Aorta (tissue), 5 donors: ENCODE results near the gene FAM221B. TPM values are rescaled to one million over a fixed set of nuclear protein-coding genes. Genes with fewer than 3 reads are reported as not detected.

Experiments
- ATAC-seq: fragments of 200-7000 bp; cut with Tn5 transposase; one replicate; pipeline ENCODE4 v1.9.1; 2022; ENCODE audit warnings: moderate library complexity; ENCODE audit not compliant: low FRiP score
- DNase-seq, 2 donors: peaks; one replicate each; pipeline ENCODE4 v3.0.0-alpha.2; 2020
- H3K27ac ChIP-seq, 2 donors: one replicate each; pipeline ENCODE4 v1.5.1; 2013; ENCODE audit warnings: low read length in 2 of 2, mild to moderate bottlenecking in 2 of 2, moderate library complexity in 2 of 2, control low read depth in 1 of 2, inconsistent platforms in 1 of 2, low read depth in 1 of 2
- H3K27me3 ChIP-seq, 2 donors: one replicate each; pipeline ENCODE4 v1.6.1; 2013; ENCODE audit warnings: control low read depth in 1 of 2, low read length in 1 of 2, mild to moderate bottlenecking in 1 of 2, moderate library complexity in 1 of 2; ENCODE audit not compliant: insufficient read depth in 2 of 2, control insufficient read depth in 1 of 2
- H3K36me3 ChIP-seq, 2 donors: one replicate each; pipeline ENCODE4 v1.6.1; 2013; ENCODE audit warnings: control low read depth in 1 of 2, low read length in 1 of 2, mild to moderate bottlenecking in 1 of 2; ENCODE audit not compliant: insufficient read depth in 2 of 2, control insufficient read depth in 1 of 2
- H3K4me1 ChIP-seq, 2 donors: one replicate each; pipeline ENCODE4 v1.6.1; 2013; ENCODE audit warnings: low read length in 2 of 2, control low read depth in 1 of 2, mild to moderate bottlenecking in 1 of 2, moderate library complexity in 1 of 2; ENCODE audit not compliant: insufficient read depth in 2 of 2, control insufficient read depth in 1 of 2
- H3K4me3 ChIP-seq, 2 donors: one replicate each; pipeline ENCODE4 v1.5.1; 2013; ENCODE audit warnings: low read length in 2 of 2, control low read depth in 1 of 2, mild to moderate bottlenecking in 1 of 2
- H3K9me3 ChIP-seq: one replicate; pipeline ENCODE4 v1.6.1; 2013; ENCODE audit warnings: mild to moderate bottlenecking, low read length; ENCODE audit not compliant: control insufficient read depth
- WGBS, 2 donors: extraction: QIAGEN DNeasy Blood & Tissue Kit; methylation state at CpG; one replicate each; pipeline ENCODE4 v1.1.7; 2013; 5-methylcytosine and 5-hydroxymethylcytosine counted together
- intact Hi-C, 2 donors: fragments of 100-400 bp; cut with DNase I; formaldehyde crosslinking; loops; one replicate each; pipeline versions ENCODE4 v1.14.2 to v1.15.0; 2022
- polyA plus RNA-seq, 2 donors: library from polyadenylated mRNA; stranded (reverse); fragments of 200-250 nt; gene quantifications; one replicate each; pipeline ENCODE4 v1.2.3, GENCODE V29; 2013
- total RNA-seq, 2 donors: library from RNA; stranded (reverse); fragmentation: NEBNext Ultra II Directional; extraction: Animal tissue kit (Norgen Biotek cat#: 25700); gene quantifications; one replicate each; pipeline ENCODE4 v1.2.1, GENCODE V29; 2021
- donor health status: healthy with polysubstance abuse.
- donor health status: Bipolar disorder and iron deficiency.
- donor health status: DM: no; HTN: no; CAD: no.
- donor health status: DM: no; HTN: no; CAD: no.
- donor health status: DM: yes; HTN: yes; CAD: no.

FAM221B gene
- total and polyA plus RNA-seq, 4 donors = 0.13 TPM; not detected in 3

- ATAC-seq = no peak
- Histone ChIP-seq H3K36me3 (no peaks in the 10 kb centered on the region), H3K4me3 (no peak overlapping the region), H3K9me3 (no peaks in the 10 kb centered on the region), H3K27ac (no peak overlapping the region), H3K27me3 (no peaks in the 10 kb centered on the region), H3K4me1 (no peaks in the 10 kb centered on the region)
- DNase-seq = no peak
- 69 to 71% methylated on average over 8 of the region's 8 CpGs for WGBS, 2 donors
- intact Hi-C loops = no loop called here
Measured at GRCh38 chr9:35863583-35863982, 35.1 kb upstream of the FAM221B start.

GRCh38 chr9:35862328-35862727, 33.8 kb upstream of the FAM221B start:
- 88 to 92% methylated on average over 4 of the region's 4 CpGs for WGBS, 2 donors
- peak; percentile 7 for ATAC-seq
- intact Hi-C loops = no loop called here
- DNase-seq = no peak
- no peaks in the 10 kb centered on the region for H3K36me3 ChIP-seq
- no peak overlapping the region for H3K27ac ChIP-seq
- no peaks in the 10 kb centered on the region for H3K4me1 ChIP-seq
- no peak overlapping the region for H3K4me3 ChIP-seq
- H3K27me3 ChIP-seq = no peaks in the 10 kb centered on the region
- no peaks in the 10 kb centered on the region for H3K9me3 ChIP-seq

GRCh38 chr9:35861161-35861897, 32.8 kb upstream of the FAM221B start:
- 62% methylated on average over 12 of the region's 12 CpGs for WGBS, 2 donors
- Histone ChIP-seq H3K36me3 (no peaks in the 10 kb centered on the region), H3K9me3 (no peaks in the 10 kb centered on the region), H3K27me3 (no peaks in the 10 kb centered on the region), H3K27ac (no peak overlapping the region), H3K4me3 (no peak overlapping the region), H3K4me1 (no peaks in the 10 kb centered on the region)
- DNase-seq = no peak
- ATAC-seq = no peak
- intact Hi-C loops = no loop called here

- no peaks in the 10 kb centered on the region for H3K27me3 ChIP-seq
- H3K4me1 ChIP-seq = no peaks in the 10 kb centered on the region
- H3K27ac ChIP-seq = no peak overlapping the region
- H3K9me3 ChIP-seq = no peaks in the 10 kb centered on the region
- H3K36me3 ChIP-seq = no peaks in the 10 kb centered on the region
- WGBS, 2 donors = 37 to 52% methylated on average over 3 of the region's 3 CpGs
- no peak for ATAC-seq
- H3K4me3 ChIP-seq = no peak overlapping the region
- intact Hi-C loops = no loop called here
- DNase-seq = no peak
Measured at GRCh38 chr9:35859990-35860339, 31.4 kb upstream of the FAM221B start.

GRCh38 chr9:35859310-35859989, 30.9 kb upstream of the FAM221B start:
- intact Hi-C loops = no loop called here
- Histone ChIP-seq H3K36me3 (no peaks in the 10 kb centered on the region), H3K4me1 (no peaks in the 10 kb centered on the region), H3K4me3 (no peak overlapping the region), H3K27me3 (no peaks in the 10 kb centered on the region), H3K9me3 (no peaks in the 10 kb centered on the region), H3K27ac (no peak overlapping the region)
- 45 to 53% methylated on average over 16 of the region's 16 CpGs for WGBS, 2 donors
- DNase-seq = no peak
- no peak for ATAC-seq

GRCh38 chr9:35858458-35858857, 29.9 kb upstream of the FAM221B start:
- no peaks in the 10 kb centered on the region for H3K27me3 ChIP-seq
- intact Hi-C loops = no loop called here
- ATAC-seq (no peak), DNase-seq (no peak)
- no peak overlapping the region for H3K27ac ChIP-seq
- H3K4me3 ChIP-seq = no peak overlapping the region
- no peaks in the 10 kb centered on the region for H3K4me1 ChIP-seq
- WGBS, 2 donors = 66 to 78% methylated on average over 5 of the region's 5 CpGs
- no peaks in the 10 kb centered on the region for H3K36me3 ChIP-seq
- no peaks in the 10 kb centered on the region for H3K9me3 ChIP-seq

GRCh38 chr9:35856882-35857281, 28.4 kb upstream of the FAM221B start:
- whole genome bisulfite sequencing, 2 donors = 84 to 85% methylated on average over 5 of the region's 5 CpGs
- H3K9me3 ChIP-seq = no peaks in the 10 kb centered on the region
- DNase-seq (no peak), ATAC-seq (no peak)
- no peak overlapping the region for H3K4me3 ChIP-seq
- H3K27ac ChIP-seq = no peak overlapping the region
- H3K4me1 ChIP-seq = no peaks in the 10 kb centered on the region
- intact Hi-C loops = no loop called here
- no peaks in the 10 kb centered on the region for H3K27me3 ChIP-seq
- H3K36me3 ChIP-seq = peaks cover 0 to 1% of the 10 kb centered on the region in 2 donors

GRCh38 chr9:35856206-35856605, 27.7 kb upstream of the FAM221B start:
- Histone ChIP-seq H3K4me1 (no peaks in the 10 kb centered on the region), H3K9me3 (no peaks in the 10 kb centered on the region), H3K27me3 (no peaks in the 10 kb centered on the region), H3K4me3 (no peak overlapping the region), H3K27ac (no peak overlapping the region), H3K36me3 (peaks cover 0 to 1% of the 10 kb centered on the region in 2 donors)
- intact Hi-C loops = no loop called here
- DNase-seq (no peak), ATAC-seq (no peak)
- WGBS, 2 donors = 75 to 76% methylated on average over 3 of the region's 3 CpGs
